ENCODE data around the gene SMARCAL1.

DNA sequence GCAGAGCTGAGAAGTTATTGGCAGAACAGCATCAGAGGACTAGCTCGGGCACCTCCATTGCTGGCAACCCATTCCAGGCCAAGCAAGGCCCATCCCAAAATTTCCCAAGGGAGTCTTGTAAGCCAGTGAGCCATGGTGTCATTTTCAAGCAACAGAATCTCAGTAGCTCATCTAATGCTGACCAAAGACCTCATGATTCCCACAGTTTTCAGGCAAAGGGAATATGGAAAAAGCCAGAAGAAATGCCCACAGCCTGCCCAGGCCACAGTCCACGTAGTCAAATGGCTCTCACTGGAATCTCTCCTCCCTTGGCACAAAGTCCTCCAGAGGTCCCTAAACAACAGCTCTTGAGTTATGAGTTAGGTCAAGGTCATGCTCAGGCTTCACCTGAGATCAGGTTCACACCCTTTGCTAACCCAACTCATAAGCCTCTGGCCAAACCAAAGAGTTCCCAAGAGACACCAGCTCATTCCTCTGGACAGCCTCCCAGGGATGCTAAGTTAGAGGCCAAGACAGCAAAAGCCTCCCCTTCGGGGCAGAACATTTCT is 2.6 kb downstream of the SMARCAL1 start:
- TF ChIP-seq ZNF121 (tag by site-specific recombination; IDR thresholded peaks at IDR 0.05), result no peak
- TF ChIP-seq, protein P1, sequence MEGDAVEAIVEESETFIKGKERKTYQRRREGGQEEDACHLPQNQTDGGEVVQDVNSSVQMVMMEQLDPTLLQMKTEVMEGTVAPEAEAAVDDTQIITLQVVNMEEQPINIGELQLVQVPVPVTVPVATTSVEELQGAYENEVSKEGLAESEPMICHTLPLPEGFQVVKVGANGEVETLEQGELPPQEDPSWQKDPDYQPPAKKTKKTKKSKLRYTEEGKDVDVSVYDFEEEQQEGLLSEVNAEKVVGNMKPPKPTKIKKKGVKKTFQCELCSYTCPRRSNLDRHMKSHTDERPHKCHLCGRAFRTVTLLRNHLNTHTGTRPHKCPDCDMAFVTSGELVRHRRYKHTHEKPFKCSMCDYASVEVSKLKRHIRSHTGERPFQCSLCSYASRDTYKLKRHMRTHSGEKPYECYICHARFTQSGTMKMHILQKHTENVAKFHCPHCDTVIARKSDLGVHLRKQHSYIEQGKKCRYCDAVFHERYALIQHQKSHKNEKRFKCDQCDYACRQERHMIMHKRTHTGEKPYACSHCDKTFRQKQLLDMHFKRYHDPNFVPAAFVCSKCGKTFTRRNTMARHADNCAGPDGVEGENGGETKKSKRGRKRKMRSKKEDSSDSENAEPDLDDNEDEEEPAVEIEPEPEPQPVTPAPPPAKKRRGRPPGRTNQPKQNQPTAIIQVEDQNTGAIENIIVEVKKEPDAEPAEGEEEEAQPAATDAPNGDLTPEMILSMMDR (tag by site-specific recombination; IDR thresholded peaks at IDR 0.05), result no peak
- TF ChIP-seq ZNF2 (tag by site-specific recombination; IDR thresholded peaks at IDR 0.05), result no peak
- no peak for TF ChIP-seq ZNF426 (tag by site-specific recombination; IDR thresholded peaks at IDR 0.05)

Data from HEK293 (cell line).